Measurements from ENCODE around the gene EPHA6. TPM values are rescaled to one million over a fixed set of nuclear protein-coding genes. Genes with fewer than 3 reads are reported as not detected.

Gene EPHA6
- total and polyA plus RNA-seq, 10 of the 15 experiments (the other 5 are each of a cell fraction or from before 2014, with no cell fraction given), result not detected

GRCh38 chr3:97689111-97689510, 874.7 kb downstream of the EPHA6 start:
- in situ Hi-C loops (cut with MboI) (no loop called here), intact Hi-C loops (cut with micrococcal nuclease; ENCODE audit: unreplicated experiment) (no loop called here)
- H3K36me3 ChIP-seq (ENCODE audit: control insufficient read depth in 2 of 2, insufficient read depth in 2 of 2, low read length in 1 of 2), result no peaks in the 10 kb centered on the region
- DNase-seq (ENCODE audit: low read depth, low spot score), result no peak
- no peak overlapping the region for H2AFZ ChIP-seq (ENCODE audit: control insufficient read depth, low read depth, low read length)
- no peaks in the 10 kb centered on the region for H3K9me3 ChIP-seq (replicated peaks; ENCODE audit: control insufficient read depth, insufficient read depth, low read length)
- ChIA-PET SMC1A (ENCODE audit: uncharacterized antibody, unreplicated experiment) (no interaction called here), CTCF (no interaction called here), RAD21 (ENCODE audit: unreplicated experiment) (no interaction called here), POLR2A (no interaction called here)
- H3K4me3 ChIP-seq, result no peak overlapping the region
- no TSS peak for BruUV-seq (replicated peaks)
- WGBS (ENCODE audit: insufficient coverage, insufficient replicate concordance, low lambda C conversion rate, missing lambda C conversion rate), result 40% methylated on average over 4 of the region's 4 CpGs
- H3K79me2 ChIP-seq (ENCODE audit: control insufficient read depth, insufficient read depth, low read length), result no peaks in the 10 kb centered on the region
- H3K9ac ChIP-seq (ENCODE audit: control insufficient read depth, insufficient read depth, low read length), result no peak overlapping the region
- H3K27me3 ChIP-seq (replicated peaks in 1 of 2; ENCODE audit: control insufficient read depth in 2 of 2, insufficient read depth in 2 of 2, low read length in 1 of 2), result no peaks in the 10 kb centered on the region
- no peak overlapping the region for H3K27ac ChIP-seq (ENCODE audit: control insufficient read depth, insufficient read depth)
- ATAC-seq, result no peak
- no peak for FAIRE-seq
- no peak overlapping the region for H3K4me2 ChIP-seq (ENCODE audit: control insufficient read depth, insufficient read depth)
- H4K20me1 ChIP-seq (ENCODE audit: control insufficient read depth, insufficient read depth), result no peaks in the 10 kb centered on the region
- no peaks in the 10 kb centered on the region for H3K4me1 ChIP-seq (ENCODE audit: control insufficient read depth, insufficient read depth, low read length)
- TF ChIP-seq SREBF2 (IDR thresholded peaks at IDR 0.05; ENCODE audit: low read length) (no peak), ELK1 (IDR thresholded peaks at IDR 0.05; ENCODE audit: low read depth, low read length) (no peak), ZBTB4 (CRISPR knock-in tag; IDR thresholded peaks at IDR 0.05) (no peak), MAX (IDR thresholded peaks at IDR 0.05; ENCODE audit: low read depth, low read length) (no peak), USF2 (IDR thresholded peaks at IDR 0.05; ENCODE audit: borderline replicate concordance, low read depth, low read length) (no peak), NR2F1 (conservative IDR thresholded peaks at IDR 0.05) (no peak), BCLAF1 (IDR thresholded peaks at IDR 0.05) (no peak), POLR2AphosphoS2 (IDR thresholded peaks at IDR 0.05; ENCODE audit: low read depth, low read length) (no peak), PKNOX1 (IDR thresholded peaks at IDR 0.05) (no peak), ZNF622 (IDR thresholded peaks at IDR 0.05) (no peak), HDGF (IDR thresholded peaks at IDR 0.05) (no peak), BHLHE40 (IDR thresholded peaks at IDR 0.05; ENCODE audit: borderline replicate concordance in 1 of 2, low read depth in 2 of 2, low read length in 1 of 2) (no peak), TCF3 (IDR thresholded peaks at IDR 0.05; ENCODE audit: borderline replicate concordance, insufficient read depth, low read depth, low read length) (no peak), ESRRA (IDR thresholded peaks at IDR 0.05; ENCODE audit: low read length) (no peak), STAT3 (IDR thresholded peaks at IDR 0.05; ENCODE audit: low read depth, low read length) (no peak), SUPT20H (IDR thresholded peaks at IDR 0.05; ENCODE audit: borderline replicate concordance, control insufficient read depth, low read depth, low read length) (no peak)

All from GM12878 (cell line).